Measurements from ENCODE around the gene GRID2IP.
"Not testable (repeated sequence)": the region's sequence is repeated elsewhere in the genome, so short reads cannot be mapped to it uniquely, and the experiment has no call there.

The GRID2IP gene

GRCh38 chr7:6551016-6551511 lies at the start of gene GRID2IP:
Gene GRID2IP, minus strand, starts transcription at chr7:6551461. Its CDS starts 25 bp downstream, at chr7:6551436.
- no peak for DNase-seq (ENCODE audit: low read depth)

DNA sequence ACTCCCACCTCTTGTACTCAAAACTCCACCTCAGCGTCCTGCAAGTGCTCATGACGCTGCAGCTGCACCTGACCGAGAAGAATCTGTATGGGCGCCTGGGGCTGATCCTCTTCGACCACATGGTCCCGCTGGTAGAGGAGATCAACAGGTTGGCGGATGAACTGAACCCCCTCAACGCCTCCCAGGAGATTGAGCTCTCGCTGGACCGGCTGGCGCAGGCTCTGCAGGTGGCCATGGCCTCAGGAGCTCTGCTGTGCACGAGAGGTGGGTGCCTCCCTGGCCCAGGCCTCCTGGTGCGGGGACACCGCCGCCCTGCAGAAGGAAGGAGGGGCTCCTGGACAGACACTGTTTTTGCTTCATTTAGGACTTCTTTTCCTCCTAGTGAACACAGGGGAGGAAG lies 48.8 kb upstream of the GRID2IP start:
- no peak for DNase-seq (ENCODE audit: low read depth)

DNA sequence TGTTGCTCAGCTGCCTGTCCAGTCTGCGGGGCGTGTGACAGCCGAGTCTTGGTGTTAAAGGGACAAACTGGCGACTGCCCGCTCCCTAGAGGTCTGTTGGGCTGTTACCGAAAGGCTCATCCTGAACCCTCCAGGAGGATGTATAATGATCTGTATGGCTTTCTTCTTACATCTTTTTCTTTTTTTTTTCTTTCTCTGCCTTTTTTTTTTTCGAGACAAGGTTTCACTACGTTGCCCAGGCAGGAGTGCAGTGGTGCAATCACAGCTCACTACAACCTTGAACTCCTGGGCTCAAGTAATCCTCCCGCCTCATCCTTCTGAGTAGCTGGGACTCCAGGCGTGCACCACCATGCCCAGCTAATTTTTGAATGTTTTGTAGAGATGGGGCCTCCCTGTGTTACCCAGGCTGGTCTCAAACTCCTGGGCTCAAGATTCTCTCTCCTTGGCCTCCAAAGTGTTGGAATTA lies 39.4 kb upstream of the GRID2IP start:
- DNase-seq (ENCODE audit: low read depth) = no peak

DNA sequence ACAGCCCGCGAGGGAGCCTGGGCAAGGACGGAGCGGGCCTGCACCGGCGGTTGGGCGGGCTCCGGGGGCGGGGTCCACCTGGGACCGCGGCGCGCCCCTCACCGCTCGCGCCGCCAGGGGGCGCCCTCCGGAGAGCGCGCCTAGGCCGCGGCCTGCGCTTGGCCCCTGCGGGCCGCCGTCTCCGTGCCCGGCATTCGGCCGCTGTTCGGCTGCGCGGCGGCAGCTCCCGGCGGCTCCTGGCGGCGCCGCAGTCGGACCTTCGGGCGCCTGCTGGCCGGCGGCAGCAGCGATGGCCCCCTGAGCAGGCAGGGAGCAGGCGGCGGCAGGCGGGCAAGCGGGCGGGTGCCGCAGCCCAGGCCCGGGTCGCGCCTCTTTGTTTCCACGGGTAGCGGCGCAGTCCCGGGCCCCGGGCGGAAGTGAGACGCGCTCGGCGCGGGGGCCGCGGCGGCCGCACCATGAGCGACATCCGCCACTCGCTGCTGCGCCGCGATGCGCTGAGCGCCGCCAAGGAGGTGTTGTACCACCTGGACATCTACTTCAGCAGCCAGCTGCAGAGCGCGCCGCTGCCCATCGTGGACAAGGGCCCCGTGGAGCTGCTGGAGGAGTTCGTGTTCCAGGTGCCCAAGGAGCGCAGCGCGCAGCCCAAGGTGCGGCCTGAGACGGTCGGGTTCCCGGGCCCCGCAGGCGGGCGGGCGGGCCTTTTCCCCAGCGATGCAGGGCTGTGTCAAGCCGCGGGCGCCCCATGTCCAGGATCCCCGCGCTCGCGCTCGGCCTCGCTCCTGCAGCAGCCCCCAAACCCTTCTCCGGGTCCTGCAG lies 38.8 kb upstream of the GRID2IP start, which contains the start of gene INTS15:
Gene INTS15, plus strand, starts transcription at position 193 of the 816 bp plus-strand sequence. Its CDS starts 263 bp downstream, at position 456.
- DNase-seq (ENCODE audit: low read depth) = peak; percentile 76

GRCh38 chr7:6589151-6589828 lies 38.0 kb upstream of the GRID2IP start:
- DNase-seq (ENCODE audit: low read depth) = no peak

- DNase-seq (ENCODE audit: low read depth) = no peak
These were observed 37.3 kb upstream of the GRID2IP start for GRCh38 chr7:6588566-6588965.

GRCh38 chr7:6585746-6586432 lies 34.6 kb upstream of the GRID2IP start:
- not testable (repeated sequence) for DNase-seq (ENCODE audit: low read depth)

DNA sequence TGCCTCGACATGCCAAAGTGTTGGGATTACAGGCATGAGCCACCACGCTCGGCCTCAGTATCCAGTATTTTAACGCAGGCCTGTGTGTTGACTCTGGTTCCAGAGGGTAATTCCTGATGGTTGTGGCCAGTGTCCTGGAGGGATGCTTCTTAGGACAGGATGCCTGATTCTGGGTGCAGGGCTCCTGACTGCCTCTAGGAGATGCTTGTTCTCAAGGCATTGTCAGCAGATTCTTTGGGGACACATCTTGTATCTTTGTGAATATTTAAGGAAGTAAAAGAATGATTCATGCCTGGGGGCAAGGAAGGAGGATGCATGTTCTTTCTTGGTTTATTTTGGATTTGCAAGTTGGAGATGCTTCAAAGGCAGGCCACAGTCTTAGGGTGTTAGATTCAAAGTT lies 28.2 kb upstream of the GRID2IP start:
- peak; percentile 63 for DNase-seq (ENCODE audit: low read depth)

DNA sequence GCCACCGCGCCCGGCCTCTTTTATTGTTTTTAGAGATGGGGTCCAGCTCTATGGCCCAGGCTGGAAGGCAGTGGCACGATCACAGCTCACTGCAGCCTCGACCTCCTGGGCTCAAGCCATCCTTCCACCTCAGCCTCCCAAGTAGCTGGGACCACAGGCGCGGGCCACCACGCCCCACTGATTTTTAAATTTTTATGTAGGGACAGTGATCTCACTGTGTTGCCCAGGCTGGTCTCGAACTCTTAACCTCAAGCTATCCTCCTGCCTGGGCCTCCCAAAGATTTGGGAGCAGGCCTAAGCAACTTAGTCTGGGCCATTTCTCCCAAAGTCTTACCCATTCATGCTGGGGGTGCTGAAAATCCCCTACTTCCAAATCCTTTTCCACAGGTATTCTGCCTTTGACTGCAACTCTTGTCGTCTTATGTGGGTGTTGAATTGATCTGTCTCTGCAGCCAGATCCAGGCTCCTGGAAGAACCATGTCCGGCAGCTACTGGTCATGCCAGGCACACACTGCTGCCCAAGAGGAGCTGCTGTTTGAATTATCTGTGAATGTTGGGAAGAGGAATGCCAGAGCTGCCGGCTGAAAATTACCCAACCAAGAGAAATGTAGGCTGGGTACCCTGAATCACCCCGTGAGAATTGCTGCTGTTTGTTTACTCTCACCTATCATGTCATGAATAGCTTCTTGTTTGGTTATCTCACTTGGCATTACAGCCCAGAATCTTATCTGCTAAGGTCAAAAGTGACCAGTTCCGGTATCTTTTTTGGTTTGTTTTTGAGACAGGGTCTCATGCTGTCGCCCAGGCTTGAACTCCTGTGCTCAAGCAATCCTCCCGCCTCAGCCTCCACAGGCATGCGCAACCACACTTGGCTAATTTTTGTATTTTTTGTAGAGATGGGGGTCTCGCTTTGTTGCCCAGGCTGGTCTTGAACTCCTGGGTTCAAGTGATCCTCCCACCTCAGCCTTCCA lies 27.1 kb upstream of the GRID2IP start:
- DNase-seq (ENCODE audit: low read depth) = peak; percentile 26

GRCh38 chr7:6577369-6578113 lies 26.3 kb upstream of the GRID2IP start, which contains the start of gene ZDHHC4:
Gene ZDHHC4, plus strand, starts transcription at chr7:6577454. Its CDS starts 3,108 bp downstream, at chr7:6580562.
- peak; percentile 89 for DNase-seq (ENCODE audit: low read depth)

- peak; percentile 13 for DNase-seq (ENCODE audit: low read depth)
These were observed 25.7 kb upstream of the GRID2IP start for GRCh38 chr7:6576867-6577368.

DNA sequence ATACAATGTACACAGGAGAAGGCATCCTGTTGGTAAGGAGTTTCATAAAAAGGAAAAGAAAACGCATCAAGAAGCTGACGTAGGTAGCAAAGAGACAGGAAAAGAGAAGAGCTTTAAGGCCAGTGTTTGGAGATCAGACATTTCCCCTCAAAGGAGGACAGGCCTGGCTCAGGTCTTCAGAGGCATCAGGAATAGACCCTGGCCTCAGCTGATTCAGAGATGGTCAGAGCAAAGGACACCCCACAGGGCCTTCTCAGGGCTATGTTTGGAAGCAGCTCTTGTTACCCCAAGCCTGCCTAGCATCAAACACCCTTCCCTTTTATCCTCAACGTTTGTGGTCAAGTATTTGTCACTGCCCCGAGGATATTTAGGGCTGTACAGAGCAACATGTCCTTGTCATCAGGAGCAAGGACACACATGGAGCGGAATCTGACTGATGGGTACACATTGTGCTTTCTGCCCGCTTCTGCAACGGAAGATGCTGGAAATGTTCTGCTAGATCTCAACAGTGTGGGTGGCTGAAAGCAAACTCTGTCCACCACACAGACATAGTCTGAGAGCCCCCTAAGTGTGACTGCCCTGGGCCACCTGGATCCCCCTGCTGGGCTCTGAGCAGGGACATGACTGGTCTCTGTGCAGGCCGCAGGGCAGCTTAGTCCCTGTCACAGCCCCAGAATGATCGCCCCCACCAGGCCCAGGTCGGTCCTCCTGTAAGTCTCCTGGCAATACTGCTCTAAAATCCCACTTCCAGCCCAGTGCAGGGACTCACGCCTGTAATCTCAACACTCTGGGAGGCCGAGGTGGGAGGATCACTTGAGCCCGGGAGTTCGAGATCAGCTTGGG lies 25.0 kb upstream of the GRID2IP start:
- peak; percentile 7 for DNase-seq (ENCODE audit: low read depth)

DNA sequence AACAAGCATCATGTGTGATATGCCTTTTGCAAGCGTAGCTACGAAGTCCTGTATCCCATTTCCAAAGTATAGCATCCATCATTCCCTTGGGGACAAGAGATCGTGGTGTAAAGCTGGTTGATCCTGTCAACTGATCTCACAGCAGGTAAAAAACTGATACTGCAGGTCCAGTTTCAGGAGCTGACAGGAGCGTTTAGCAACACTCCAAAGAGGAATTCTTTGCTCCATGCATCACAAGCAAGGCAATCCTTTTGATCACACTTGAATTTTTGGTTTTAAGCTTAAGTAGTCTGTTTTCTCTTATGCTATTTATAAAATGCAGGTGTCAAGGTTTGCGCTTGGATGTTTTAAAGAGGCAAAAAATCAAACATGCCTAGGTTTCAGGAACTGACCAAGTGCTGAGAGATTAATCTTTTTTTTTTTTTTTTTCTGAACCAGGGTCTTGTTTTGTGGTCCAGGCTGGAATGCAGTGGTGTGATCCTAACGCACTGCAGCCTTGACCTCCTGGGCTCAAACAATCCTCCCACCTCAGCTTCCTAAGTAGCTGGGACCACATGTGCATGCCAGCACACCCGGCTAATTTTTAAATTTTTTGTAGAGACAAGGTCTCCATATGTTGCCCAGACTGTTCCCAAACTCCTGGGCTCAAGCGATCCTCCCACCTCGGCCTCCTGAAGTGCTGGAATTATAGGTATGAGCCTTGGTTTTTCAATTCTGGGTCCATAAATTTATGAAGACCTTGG lies 24.2 kb upstream of the GRID2IP start:
- no peak for DNase-seq (ENCODE audit: low read depth)

DNA sequence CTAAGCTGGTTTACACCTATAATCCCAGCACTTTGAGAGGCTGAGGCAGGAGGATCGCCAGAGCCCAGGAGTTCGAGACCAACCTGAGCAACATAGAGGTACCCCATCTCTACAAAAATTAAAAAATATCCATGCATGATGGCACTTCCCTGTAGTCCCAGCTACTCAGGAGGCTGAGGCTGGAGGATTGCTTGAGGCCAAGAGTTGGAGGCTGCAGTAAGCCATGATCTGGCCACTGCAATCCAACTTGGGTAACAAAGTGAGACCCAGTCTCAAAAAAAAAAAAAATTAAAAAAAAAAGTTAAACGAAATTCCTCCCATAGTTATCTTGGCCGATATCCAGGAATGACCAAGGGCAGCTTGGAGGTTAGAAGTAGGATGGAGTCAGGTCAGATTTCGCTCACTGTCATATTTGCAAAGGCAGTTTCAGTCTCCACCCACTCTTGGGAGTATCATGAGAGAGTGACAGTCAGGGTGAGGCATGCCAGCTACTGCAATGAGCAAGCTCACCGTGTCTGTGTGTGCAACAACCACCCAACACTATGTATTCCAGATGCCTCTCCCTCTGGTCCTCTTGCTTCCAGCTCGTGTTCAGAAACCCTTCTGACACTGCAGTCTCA lies 20.0 kb upstream of the GRID2IP start:
- DNase-seq (ENCODE audit: low read depth) = peak; percentile 12

GRCh38 chr7:6567886-6568285 lies 16.6 kb upstream of the GRID2IP start:
- DNase-seq (ENCODE audit: low read depth) = no peak

GRCh38 chr7:6565655-6566054 lies 14.4 kb upstream of the GRID2IP start:
- no peak for DNase-seq (ENCODE audit: low read depth)

GRCh38 chr7:6563936-6564770 lies 12.9 kb upstream of the GRID2IP start:
- DNase-seq (ENCODE audit: low read depth) = no peak
